Measurements from ENCODE around the gene MED29. TPM values are rescaled to one million over a fixed set of nuclear protein-coding genes. Genes with fewer than 3 reads are reported as not detected.

Gene MED29
- total and polyA plus RNA-seq, 2 of the 13 experiments (the other 11 are each of a cell fraction or from before 2014, with no cell fraction given) = 14.0 to 19.7 TPM

DNA sequence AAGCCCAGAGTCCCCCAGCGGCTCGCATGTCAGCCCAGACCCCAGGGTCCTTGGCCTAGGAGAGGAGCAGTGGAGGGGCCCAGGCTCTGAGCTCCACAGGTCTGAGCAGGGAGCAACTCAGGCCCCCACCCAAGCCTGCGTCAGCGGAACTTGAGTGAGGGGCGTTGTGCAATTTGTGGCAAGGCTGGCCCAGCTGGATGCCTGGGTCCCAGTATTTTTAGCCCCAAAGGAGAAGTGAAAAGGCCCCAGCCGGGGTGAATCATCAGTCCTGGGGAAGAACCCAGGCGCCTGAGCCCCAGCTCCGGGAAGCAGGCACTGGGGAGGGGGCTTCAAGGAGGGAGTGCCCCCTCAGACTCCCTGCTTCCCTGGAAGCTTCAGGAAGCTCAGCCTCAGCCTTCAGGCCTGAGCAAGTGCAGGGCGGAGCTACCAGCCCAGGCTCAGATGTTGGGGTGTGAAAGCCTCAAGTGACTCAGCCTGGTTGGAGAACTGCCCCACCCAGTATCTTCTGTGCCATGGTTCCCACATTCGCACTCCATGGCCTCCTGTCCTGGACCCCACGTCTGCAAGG lies 7.2 kb downstream of the MED29 start (continued):
- TF ChIP-seq, protein P1, sequence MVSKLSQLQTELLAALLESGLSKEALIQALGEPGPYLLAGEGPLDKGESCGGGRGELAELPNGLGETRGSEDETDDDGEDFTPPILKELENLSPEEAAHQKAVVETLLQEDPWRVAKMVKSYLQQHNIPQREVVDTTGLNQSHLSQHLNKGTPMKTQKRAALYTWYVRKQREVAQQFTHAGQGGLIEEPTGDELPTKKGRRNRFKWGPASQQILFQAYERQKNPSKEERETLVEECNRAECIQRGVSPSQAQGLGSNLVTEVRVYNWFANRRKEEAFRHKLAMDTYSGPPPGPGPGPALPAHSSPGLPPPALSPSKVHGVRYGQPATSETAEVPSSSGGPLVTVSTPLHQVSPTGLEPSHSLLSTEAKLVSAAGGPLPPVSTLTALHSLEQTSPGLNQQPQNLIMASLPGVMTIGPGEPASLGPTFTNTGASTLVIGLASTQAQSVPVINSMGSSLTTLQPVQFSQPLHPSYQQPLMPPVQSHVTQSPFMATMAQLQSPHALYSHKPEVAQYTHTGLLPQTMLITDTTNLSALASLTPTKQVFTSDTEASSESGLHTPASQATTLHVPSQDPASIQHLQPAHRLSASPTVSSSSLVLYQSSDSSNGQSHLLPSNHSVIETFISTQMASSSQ (IDR thresholded peaks at IDR 0.05; ENCODE audit: low read depth) = no peak
- TF ChIP-seq, protein P1 (CRISPR knock-in tag; IDR thresholded peaks at IDR 0.05; ENCODE audit: borderline replicate concordance) = no peak
- TF ChIP-seq, protein P2, sequence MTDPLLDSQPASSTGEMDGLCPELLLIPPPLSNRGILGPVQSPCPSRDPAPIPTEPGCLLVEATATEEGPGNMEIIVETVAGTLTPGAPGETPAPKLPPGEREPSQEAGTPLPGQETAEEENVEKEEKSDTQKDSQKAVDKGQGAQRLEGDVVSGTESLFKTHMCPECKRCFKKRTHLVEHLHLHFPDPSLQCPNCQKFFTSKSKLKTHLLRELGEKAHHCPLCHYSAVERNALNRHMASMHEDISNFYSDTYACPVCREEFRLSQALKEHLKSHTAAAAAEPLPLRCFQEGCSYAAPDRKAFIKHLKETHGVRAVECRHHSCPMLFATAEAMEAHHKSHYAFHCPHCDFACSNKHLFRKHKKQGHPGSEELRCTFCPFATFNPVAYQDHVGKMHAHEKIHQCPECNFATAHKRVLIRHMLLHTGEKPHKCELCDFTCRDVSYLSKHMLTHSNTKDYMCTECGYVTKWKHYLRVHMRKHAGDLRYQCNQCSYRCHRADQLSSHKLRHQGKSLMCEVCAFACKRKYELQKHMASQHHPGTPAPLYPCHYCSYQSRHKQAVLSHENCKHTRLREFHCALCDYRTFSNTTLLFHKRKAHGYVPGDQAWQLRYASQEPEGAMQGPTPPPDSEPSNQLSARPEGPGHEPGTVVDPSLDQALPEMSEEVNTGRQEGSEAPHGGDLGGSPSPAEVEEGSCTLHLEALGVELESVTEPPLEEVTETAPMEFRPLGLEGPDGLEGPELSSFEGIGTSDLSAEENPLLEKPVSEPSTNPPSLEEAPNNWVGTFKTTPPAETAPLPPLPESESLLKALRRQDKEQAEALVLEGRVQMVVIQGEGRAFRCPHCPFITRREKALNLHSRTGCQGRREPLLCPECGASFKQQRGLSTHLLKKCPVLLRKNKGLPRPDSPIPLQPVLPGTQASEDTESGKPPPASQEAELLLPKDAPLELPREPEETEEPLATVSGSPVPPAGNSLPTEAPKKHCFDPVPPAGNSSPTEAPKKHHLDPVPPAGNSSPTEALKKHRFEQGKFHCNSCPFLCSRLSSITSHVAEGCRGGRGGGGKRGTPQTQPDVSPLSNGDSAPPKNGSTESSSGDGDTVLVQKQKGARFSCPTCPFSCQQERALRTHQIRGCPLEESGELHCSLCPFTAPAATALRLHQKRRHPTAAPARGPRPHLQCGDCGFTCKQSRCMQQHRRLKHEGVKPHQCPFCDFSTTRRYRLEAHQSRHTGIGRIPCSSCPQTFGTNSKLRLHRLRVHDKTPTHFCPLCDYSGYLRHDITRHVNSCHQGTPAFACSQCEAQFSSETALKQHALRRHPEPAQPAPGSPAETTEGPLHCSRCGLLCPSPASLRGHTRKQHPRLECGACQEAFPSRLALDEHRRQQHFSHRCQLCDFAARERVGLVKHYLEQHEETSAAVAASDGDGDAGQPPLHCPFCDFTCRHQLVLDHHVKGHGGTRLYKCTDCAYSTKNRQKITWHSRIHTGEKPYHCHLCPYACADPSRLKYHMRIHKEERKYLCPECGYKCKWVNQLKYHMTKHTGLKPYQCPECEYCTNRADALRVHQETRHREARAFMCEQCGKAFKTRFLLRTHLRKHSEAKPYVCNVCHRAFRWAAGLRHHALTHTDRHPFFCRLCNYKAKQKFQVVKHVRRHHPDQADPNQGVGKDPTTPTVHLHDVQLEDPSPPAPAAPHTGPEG (CRISPR knock-in tag; IDR thresholded peaks at IDR 0.05) = 0 out of 2 replicates have a peak, but pooled peaks have one; percentile 20
- TF ChIP-seq KDM4B (CRISPR knock-in tag; IDR thresholded peaks at IDR 0.05) (no peak), SMC3 (IDR thresholded peaks at IDR 0.05; ENCODE audit: low read length) (no peak), ARID2 (CRISPR knock-in tag; IDR thresholded peaks at IDR 0.05; ENCODE audit: borderline replicate concordance) (no peak), TSC22D2 (CRISPR knock-in tag; IDR thresholded peaks at IDR 0.05; ENCODE audit: borderline replicate concordance) (no peak), ZNF572 (CRISPR knock-in tag; IDR thresholded peaks at IDR 0.05) (0 out of 2 replicates have a peak, but pooled peaks have one; percentile 13), SMARCC2 (IDR thresholded peaks at IDR 0.05) (no peak), GTF2F1 (IDR thresholded peaks at IDR 0.05; ENCODE audit: low read length) (no peak), SP5 (CRISPR knock-in tag; IDR thresholded peaks at IDR 0.05; ENCODE audit: borderline replicate concordance, low read depth) (no peak), SCMH1 (CRISPR knock-in tag; IDR thresholded peaks at IDR 0.05; ENCODE audit: borderline replicate concordance) (no peak), MXD4 (CRISPR knock-in tag; IDR thresholded peaks at IDR 0.05) (no peak), ARHGAP35 (CRISPR knock-in tag; IDR thresholded peaks at IDR 0.05; ENCODE audit: borderline replicate concordance) (no peak)
- TF ChIP-seq, protein P3, sequence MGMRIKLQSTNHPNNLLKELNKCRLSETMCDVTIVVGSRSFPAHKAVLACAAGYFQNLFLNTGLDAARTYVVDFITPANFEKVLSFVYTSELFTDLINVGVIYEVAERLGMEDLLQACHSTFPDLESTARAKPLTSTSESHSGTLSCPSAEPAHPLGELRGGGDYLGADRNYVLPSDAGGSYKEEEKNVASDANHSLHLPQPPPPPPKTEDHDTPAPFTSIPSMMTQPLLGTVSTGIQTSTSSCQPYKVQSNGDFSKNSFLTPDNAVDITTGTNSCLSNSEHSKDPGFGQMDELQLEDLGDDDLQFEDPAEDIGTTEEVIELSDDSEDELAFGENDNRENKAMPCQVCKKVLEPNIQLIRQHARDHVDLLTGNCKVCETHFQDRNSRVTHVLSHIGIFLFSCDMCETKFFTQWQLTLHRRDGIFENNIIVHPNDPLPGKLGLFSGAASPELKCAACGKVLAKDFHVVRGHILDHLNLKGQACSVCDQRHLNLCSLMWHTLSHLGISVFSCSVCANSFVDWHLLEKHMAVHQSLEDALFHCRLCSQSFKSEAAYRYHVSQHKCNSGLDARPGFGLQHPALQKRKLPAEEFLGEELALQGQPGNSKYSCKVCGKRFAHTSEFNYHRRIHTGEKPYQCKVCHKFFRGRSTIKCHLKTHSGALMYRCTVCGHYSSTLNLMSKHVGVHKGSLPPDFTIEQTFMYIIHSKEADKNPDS (CRISPR knock-in tag; IDR thresholded peaks at IDR 0.05) = no peak
- TF ChIP-seq, protein P4, sequence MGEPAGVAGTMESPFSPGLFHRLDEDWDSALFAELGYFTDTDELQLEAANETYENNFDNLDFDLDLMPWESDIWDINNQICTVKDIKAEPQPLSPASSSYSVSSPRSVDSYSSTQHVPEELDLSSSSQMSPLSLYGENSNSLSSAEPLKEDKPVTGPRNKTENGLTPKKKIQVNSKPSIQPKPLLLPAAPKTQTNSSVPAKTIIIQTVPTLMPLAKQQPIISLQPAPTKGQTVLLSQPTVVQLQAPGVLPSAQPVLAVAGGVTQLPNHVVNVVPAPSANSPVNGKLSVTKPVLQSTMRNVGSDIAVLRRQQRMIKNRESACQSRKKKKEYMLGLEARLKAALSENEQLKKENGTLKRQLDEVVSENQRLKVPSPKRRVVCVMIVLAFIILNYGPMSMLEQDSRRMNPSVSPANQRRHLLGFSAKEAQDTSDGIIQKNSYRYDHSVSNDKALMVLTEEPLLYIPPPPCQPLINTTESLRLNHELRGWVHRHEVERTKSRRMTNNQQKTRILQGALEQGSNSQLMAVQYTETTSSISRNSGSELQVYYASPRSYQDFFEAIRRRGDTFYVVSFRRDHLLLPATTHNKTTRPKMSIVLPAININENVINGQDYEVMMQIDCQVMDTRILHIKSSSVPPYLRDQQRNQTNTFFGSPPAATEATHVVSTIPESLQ (CRISPR knock-in tag; conservative IDR thresholded peaks at IDR 0.05) = no peak

All from HepG2 (cell line).